ENCODE measurements around the gene ABCB1.

ABCB1 gene

DNA sequence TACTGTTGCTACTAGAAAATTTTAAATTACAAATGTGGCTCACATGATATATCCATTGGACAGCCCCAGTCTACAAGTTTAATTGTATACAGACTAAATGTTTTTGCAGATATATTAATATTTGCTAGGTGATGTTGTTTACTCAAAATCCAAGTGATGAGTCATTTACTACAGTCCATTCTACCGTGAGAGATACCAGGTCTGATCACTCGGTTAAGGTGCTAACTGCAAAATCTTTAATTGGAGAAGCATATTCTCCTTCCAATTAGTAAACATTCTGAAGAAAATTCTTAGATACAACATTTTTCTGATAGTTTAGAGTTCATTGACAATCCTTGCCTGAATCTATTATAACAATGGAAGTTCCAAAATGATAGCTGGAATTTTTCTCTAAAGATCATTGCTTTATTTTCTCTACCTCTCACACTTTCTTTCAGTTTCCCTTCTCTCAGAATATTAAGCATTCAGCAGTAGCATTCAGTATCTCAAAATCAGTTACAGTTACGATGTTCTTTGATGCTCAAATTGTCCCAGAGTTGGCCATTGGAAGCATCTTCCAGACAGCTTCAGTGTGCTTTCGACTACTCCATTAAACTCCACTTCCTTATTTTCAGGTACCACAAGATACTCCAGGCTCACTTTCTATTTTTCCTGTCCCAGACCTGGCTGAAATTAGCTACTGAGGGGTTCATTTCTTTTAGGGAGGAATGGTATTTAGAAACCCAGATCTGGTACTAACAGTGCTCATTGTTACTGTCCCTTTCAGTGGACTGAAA is 2.3 kb downstream of the ABCB1 start:
- in situ Hi-C loops (cut with MboI; ENCODE audit: low pct_unique_long_range_greater_than_20kb, low sequenced_read_pairs, unreplicated experiment) = no loop called here
- DNase-seq (ENCODE audit: low spot score) = peak; percentile 12
- TF ChIP-seq, protein P1, sequence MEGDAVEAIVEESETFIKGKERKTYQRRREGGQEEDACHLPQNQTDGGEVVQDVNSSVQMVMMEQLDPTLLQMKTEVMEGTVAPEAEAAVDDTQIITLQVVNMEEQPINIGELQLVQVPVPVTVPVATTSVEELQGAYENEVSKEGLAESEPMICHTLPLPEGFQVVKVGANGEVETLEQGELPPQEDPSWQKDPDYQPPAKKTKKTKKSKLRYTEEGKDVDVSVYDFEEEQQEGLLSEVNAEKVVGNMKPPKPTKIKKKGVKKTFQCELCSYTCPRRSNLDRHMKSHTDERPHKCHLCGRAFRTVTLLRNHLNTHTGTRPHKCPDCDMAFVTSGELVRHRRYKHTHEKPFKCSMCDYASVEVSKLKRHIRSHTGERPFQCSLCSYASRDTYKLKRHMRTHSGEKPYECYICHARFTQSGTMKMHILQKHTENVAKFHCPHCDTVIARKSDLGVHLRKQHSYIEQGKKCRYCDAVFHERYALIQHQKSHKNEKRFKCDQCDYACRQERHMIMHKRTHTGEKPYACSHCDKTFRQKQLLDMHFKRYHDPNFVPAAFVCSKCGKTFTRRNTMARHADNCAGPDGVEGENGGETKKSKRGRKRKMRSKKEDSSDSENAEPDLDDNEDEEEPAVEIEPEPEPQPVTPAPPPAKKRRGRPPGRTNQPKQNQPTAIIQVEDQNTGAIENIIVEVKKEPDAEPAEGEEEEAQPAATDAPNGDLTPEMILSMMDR (IDR thresholded peaks at IDR 0.05; ENCODE audit: extremely low read depth, insufficient read depth, missing control alignments) = no peak

DNA sequence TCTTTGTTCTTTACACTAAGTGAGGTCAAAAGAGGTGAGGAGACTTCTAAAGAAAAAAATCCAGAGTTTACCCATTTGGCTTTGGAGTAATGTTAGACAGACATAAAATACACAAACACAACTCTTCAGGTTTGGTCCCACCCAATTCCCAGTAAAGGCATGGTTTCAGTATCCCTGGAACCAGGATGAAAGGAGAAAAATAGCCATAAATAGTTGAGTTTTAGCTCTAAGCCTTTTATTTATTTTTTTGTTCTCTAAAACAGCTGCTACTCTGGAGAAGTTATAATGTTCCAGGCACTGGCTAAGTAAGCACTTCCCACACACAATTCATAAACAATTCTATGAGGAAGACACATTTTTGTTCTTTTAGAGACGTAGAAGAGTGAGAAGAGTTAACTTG is 4.0 kb downstream of the ABCB1 start:
- TF ChIP-seq, protein P1 (IDR thresholded peaks at IDR 0.05; ENCODE audit: extremely low read depth, insufficient read depth, missing control alignments) = no peak
- in situ Hi-C loops (cut with MboI; ENCODE audit: low pct_unique_long_range_greater_than_20kb, low sequenced_read_pairs, unreplicated experiment) = no loop called here
- no peak for DNase-seq (ENCODE audit: low spot score)

DNA sequence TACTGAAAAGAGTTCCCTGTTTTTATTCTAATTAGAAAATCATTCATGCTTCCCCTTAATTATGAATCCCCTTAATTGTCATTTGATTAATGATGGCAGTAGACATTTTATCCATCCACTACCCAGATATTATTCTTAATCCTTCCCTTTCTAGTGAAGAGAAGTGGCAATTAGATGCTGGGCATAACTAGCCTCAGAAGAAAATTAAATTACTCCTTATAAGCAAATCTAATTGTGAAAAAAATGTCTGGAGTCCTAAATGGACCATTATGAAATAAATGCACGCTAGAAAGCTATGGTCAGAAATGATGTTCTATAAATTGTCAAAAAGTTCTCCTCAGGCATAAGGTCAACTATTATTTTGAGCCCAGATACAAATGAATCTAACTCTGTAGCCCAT is 4.5 kb downstream of the ABCB1 start:
- in situ Hi-C loops (cut with MboI; ENCODE audit: low pct_unique_long_range_greater_than_20kb, low sequenced_read_pairs, unreplicated experiment) = no loop called here
- TF ChIP-seq, protein P1 (IDR thresholded peaks at IDR 0.05; ENCODE audit: extremely low read depth, insufficient read depth, missing control alignments) = no peak
- no peak for DNase-seq (ENCODE audit: low spot score)

DNA sequence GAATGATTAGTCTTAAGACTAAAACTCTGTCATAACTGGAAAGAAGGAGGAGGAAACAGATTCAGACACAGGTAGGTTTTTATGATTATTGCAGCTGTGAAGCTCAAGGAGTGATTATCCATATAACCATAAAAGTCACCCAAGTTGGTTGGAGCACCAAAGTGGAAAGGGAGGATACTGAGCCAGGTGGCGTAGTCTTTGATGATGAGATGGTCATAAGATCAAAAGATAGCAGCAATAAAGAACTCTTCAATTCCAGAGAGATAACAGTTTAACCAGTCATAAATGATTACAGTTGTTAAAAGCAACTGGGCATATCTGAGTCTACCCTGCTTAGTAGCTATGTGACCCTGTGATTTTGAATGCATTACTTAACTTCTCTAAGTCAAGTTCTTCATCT is 8.4 kb downstream of the ABCB1 start:
- in situ Hi-C loops (cut with MboI; ENCODE audit: low pct_unique_long_range_greater_than_20kb, low sequenced_read_pairs, unreplicated experiment) = no loop called here
- TF ChIP-seq, protein P1 (IDR thresholded peaks at IDR 0.05; ENCODE audit: extremely low read depth, insufficient read depth, missing control alignments) = no peak
- DNase-seq (ENCODE audit: low spot score) = no peak

DNA sequence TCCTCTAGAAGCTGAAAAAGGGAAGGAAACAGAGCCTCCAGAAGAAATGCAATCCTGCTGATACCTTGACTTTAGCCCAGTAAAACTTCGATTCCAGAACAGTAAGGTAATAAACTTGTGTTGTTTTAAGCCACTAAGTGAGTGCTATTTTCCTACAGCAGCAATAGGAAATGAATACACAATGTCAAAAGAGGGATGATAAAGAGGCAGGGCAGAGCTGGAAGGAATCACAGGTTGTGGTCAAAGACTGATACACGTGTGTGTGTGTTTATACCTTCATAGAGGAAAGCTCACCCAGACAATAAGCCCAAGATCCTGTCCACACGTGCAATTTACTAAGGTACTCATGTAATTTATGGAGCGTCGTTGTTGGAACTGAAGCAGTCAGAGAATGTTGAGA is 9.5 kb downstream of the ABCB1 start:
- in situ Hi-C loops (cut with MboI; ENCODE audit: low pct_unique_long_range_greater_than_20kb, low sequenced_read_pairs, unreplicated experiment) = no loop called here
- TF ChIP-seq, protein P1 (IDR thresholded peaks at IDR 0.05; ENCODE audit: extremely low read depth, insufficient read depth, missing control alignments) = no peak

DNA sequence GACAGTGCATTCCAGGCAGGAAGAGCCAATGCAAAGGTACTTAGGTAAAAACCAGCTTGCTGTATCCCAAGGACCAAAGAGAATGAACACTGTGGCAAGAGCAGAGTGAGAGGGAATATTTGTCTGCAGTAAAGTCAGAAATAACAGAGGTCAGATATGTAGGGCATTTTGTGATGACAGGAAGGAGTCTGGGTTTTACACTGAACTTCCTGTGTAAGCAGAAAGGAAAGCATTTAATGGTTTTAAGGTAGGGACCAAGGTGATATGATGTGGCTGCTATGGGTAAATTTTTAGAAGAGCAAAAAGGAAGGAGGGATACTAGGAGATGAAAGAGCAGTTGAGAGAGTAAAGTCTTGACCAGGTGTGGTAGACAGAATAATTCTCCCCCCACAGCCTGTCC is 10.1 kb downstream of the ABCB1 start:
- TF ChIP-seq, protein P1 (IDR thresholded peaks at IDR 0.05; ENCODE audit: extremely low read depth, insufficient read depth, missing control alignments) = no peak
- no peak for DNase-seq (ENCODE audit: low spot score)
- in situ Hi-C loops (cut with MboI; ENCODE audit: low pct_unique_long_range_greater_than_20kb, low sequenced_read_pairs, unreplicated experiment) = no loop called here

More for the DNA sequence above, 9.5 kb downstream of the ABCB1 start:
- no peak for DNase-seq (ENCODE audit: low spot score)

Measured in GM13977 (cell line).